ENCODE measurements around the gene SH3PXD2B.

Gene SH3PXD2B

GRCh38 chr5:172311605-172312004 is 142.7 kb downstream of the SH3PXD2B start:
- TF ChIP-seq REST (IDR thresholded peaks at IDR 0.05; ENCODE audit: low read depth) (no peak), TEAD4 (IDR thresholded peaks at IDR 0.05) (no peak), FOXM1 (IDR thresholded peaks at IDR 0.05; ENCODE audit: borderline replicate concordance, low read depth) (no peak), TAF1 (IDR thresholded peaks at IDR 0.05; ENCODE audit: low read depth) (no peak), ZBTB7A (IDR thresholded peaks at IDR 0.05; ENCODE audit: low read depth) (no peak), MAX (IDR thresholded peaks at IDR 0.05) (no peak), EGR1 (IDR thresholded peaks at IDR 0.05) (no peak), USF1 (IDR thresholded peaks at IDR 0.05) (no peak), EP300 (IDR thresholded peaks at IDR 0.05; ENCODE audit: borderline replicate concordance) (no peak), RAD21 (IDR thresholded peaks at IDR 0.05; ENCODE audit: low read depth) (no peak), YY1 (IDR thresholded peaks at IDR 0.05; ENCODE audit: low read depth) (no peak), TCF12 (IDR thresholded peaks at IDR 0.05; ENCODE audit: low read depth) (no peak), CREB1 (IDR thresholded peaks at IDR 0.05; ENCODE audit: low read depth) (no peak), CEBPB (IDR thresholded peaks at IDR 0.05) (no peak), NFIC (IDR thresholded peaks at IDR 0.05) (no peak)

GRCh38 chr5:172311026-172311425 is 143.3 kb downstream of the SH3PXD2B start:
- no peak for TF ChIP-seq RAD21 (IDR thresholded peaks at IDR 0.05; ENCODE audit: low read depth)
- no peak for TF ChIP-seq REST (IDR thresholded peaks at IDR 0.05; ENCODE audit: low read depth)
- no peak for TF ChIP-seq YY1 (IDR thresholded peaks at IDR 0.05; ENCODE audit: low read depth)
- no peak for TF ChIP-seq CEBPB (IDR thresholded peaks at IDR 0.05)
- no peak for TF ChIP-seq EGR1 (IDR thresholded peaks at IDR 0.05)
- TF ChIP-seq TAF1 (IDR thresholded peaks at IDR 0.05; ENCODE audit: low read depth), result no peak
- no peak for TF ChIP-seq TCF12 (IDR thresholded peaks at IDR 0.05; ENCODE audit: low read depth)
- no peak for TF ChIP-seq ZBTB7A (IDR thresholded peaks at IDR 0.05; ENCODE audit: low read depth)

- TF ChIP-seq CREB1 (IDR thresholded peaks at IDR 0.05; ENCODE audit: low read depth) (no peak), NFIC (IDR thresholded peaks at IDR 0.05) (no peak), RAD21 (IDR thresholded peaks at IDR 0.05; ENCODE audit: low read depth) (no peak), TAF1 (IDR thresholded peaks at IDR 0.05; ENCODE audit: low read depth) (no peak), CEBPB (IDR thresholded peaks at IDR 0.05) (no peak), FOXM1 (IDR thresholded peaks at IDR 0.05; ENCODE audit: borderline replicate concordance, low read depth) (no peak), EP300 (IDR thresholded peaks at IDR 0.05; ENCODE audit: borderline replicate concordance) (no peak), MAX (IDR thresholded peaks at IDR 0.05) (no peak)
Measured at GRCh38 chr5:172305380-172305779, 148.9 kb downstream of the SH3PXD2B start.

GRCh38 chr5:172303572-172304335 is 150.6 kb downstream of the SH3PXD2B start:
- TF ChIP-seq USF1 (IDR thresholded peaks at IDR 0.05), result no peak
- TF ChIP-seq TEAD4 (IDR thresholded peaks at IDR 0.05), result peak; percentile 69
- TF ChIP-seq EGR1 (IDR thresholded peaks at IDR 0.05), result no peak
- TF ChIP-seq TAF1 (IDR thresholded peaks at IDR 0.05; ENCODE audit: low read depth), result no peak
- no peak; the same call in 1 of the 2 replicates for TF ChIP-seq CREB1 (IDR thresholded peaks at IDR 0.05; ENCODE audit: low read depth)

- TF ChIP-seq CREB1 (IDR thresholded peaks at IDR 0.05; ENCODE audit: low read depth) (no peak), CEBPB (IDR thresholded peaks at IDR 0.05) (no peak), TAF1 (IDR thresholded peaks at IDR 0.05; ENCODE audit: low read depth) (no peak), NFIC (IDR thresholded peaks at IDR 0.05) (no peak), FOXM1 (IDR thresholded peaks at IDR 0.05; ENCODE audit: borderline replicate concordance, low read depth) (no peak), RAD21 (IDR thresholded peaks at IDR 0.05; ENCODE audit: low read depth) (no peak), USF1 (IDR thresholded peaks at IDR 0.05) (no peak), EP300 (IDR thresholded peaks at IDR 0.05; ENCODE audit: borderline replicate concordance) (no peak), ZBTB7A (IDR thresholded peaks at IDR 0.05; ENCODE audit: low read depth) (no peak), TEAD4 (IDR thresholded peaks at IDR 0.05) (no peak), TCF12 (IDR thresholded peaks at IDR 0.05; ENCODE audit: low read depth) (no peak), EGR1 (IDR thresholded peaks at IDR 0.05) (no peak), YY1 (IDR thresholded peaks at IDR 0.05; ENCODE audit: low read depth) (no peak), MAX (IDR thresholded peaks at IDR 0.05) (no peak), REST (IDR thresholded peaks at IDR 0.05; ENCODE audit: low read depth) (no peak)
Measured at GRCh38 chr5:172303162-172303561, 151.2 kb downstream of the SH3PXD2B start.
